ENCODE measurements around the gene MRPS33.
"Not testable (repeated sequence)": the region's sequence is repeated elsewhere in the genome, so short reads cannot be mapped to it uniquely, and the experiment has no call there.

The MRPS33 gene

GRCh38 chr7:141014524-141015395 is at the start of gene MRPS33:
MRPS33 (minus strand) TSS chr7:141014952; CDS start chr7:141010633, 4,319 bp downstream.
- peak; percentile 92 to 97 for DNase-seq

- no peak for DNase-seq
Observed at GRCh38 chr7:141057788-141058187, 43.0 kb upstream of the MRPS33 start.

- DNase-seq = no peak
Observed at GRCh38 chr7:141055146-141055545, 40.4 kb upstream of the MRPS33 start.

- peak; percentile 34 to 59 for DNase-seq
Observed at GRCh38 chr7:141053626-141054025, 38.9 kb upstream of the MRPS33 start.

- no peak for DNase-seq
Observed at GRCh38 chr7:141045842-141046620, 31.3 kb upstream of the MRPS33 start.

- DNase-seq = no peak
Observed at GRCh38 chr7:141045126-141045841, 30.5 kb upstream of the MRPS33 start.

GRCh38 chr7:141043616-141044015 is 28.9 kb upstream of the MRPS33 start:
- no peak for DNase-seq

- DNase-seq = no peak
Observed at GRCh38 chr7:141042222-141043193, 27.8 kb upstream of the MRPS33 start.

GRCh38 chr7:141039376-141039775 is 24.6 kb upstream of the MRPS33 start:
- no peak for DNase-seq

- not testable (repeated sequence) for DNase-seq
Observed at GRCh38 chr7:141038100-141038499, 23.3 kb upstream of the MRPS33 start.

GRCh38 chr7:141032539-141033323 is 18.0 kb upstream of the MRPS33 start:
- not testable (repeated sequence) for DNase-seq

GRCh38 chr7:141028767-141029166 is 14.0 kb upstream of the MRPS33 start:
- no peak for DNase-seq

- DNase-seq = no peak
Observed at GRCh38 chr7:141027043-141027442, 12.3 kb upstream of the MRPS33 start.

- no peak for DNase-seq
Observed at GRCh38 chr7:141024668-141025067, 9.9 kb upstream of the MRPS33 start.

GRCh38 chr7:141023295-141023694 is 8.5 kb upstream of the MRPS33 start:
- DNase-seq = no peak

GRCh38 chr7:141017555-141017954 is 2.8 kb upstream of the MRPS33 start:
- no peak for DNase-seq

GRCh38 chr7:141016349-141016748 is 1.6 kb upstream of the MRPS33 start:
- no peak for DNase-seq

GRCh38 chr7:141014125-141014523 is 628 bp downstream of the MRPS33 start:
- no peak for DNase-seq

GRCh38 chr7:141013345-141013715 is 1.4 kb downstream of the MRPS33 start:
- DNase-seq = no peak

GRCh38 chr7:141012696-141013344 is 1.9 kb downstream of the MRPS33 start:
- DNase-seq = no peak

All from NCI-H187 (cell line).